Fibroblast of the aortic adventitia (primary cell): ENCODE results near the gene FRMD4B. TPM values are rescaled to one million over a fixed set of nuclear protein-coding genes. Genes with fewer than 3 reads are reported as not detected.

Experiments
- DNase-seq: peaks from one replicate; pipeline ENCODE4 v3.0.0-alpha.2; 2010; ENCODE audit warnings: low read depth
- H3K4me3 ChIP-seq: 2 replicates; pipeline ENCODE4 v1.5.1; 2011; ENCODE audit warnings: low read depth, mild to moderate bottlenecking, control low read depth, low read length, moderate library complexity
- CTCF ChIP-seq: IDR thresholded peaks from 2 replicates; pipeline ENCODE4 v1.5.1; 2011; ENCODE audit warnings: mild to moderate bottlenecking, low read length, control low read depth, inconsistent platforms; ENCODE audit not compliant: insufficient read depth
- total RNA-seq: library from RNA; depleted of rRNA; stranded (reverse); fragments of >200 nt; gene quantifications from 2 replicates; pipeline ENCODE4 v1.2.3, GENCODE V29; 2012; ENCODE audit warnings: low replicate concordance

The FRMD4B gene
- total RNA-seq, 1 donor, result 0.81 TPM

GRCh38 chr3:69252631-69253030 lies 133.3 kb downstream of the FRMD4B start:
- TF ChIP-seq CTCF, result no peak
- DNase-seq, result no peak

GRCh38 chr3:69252141-69252540 lies 133.7 kb downstream of the FRMD4B start:
- H3K4me3 ChIP-seq, result no peak overlapping the region
- no peak for TF ChIP-seq CTCF
- no peak for DNase-seq

More at GRCh38 chr3:69252631-69253030, 133.3 kb downstream of the FRMD4B start:
- no peak overlapping the region for H3K4me3 ChIP-seq

GRCh38 chr3:69251078-69251805 lies 134.6 kb downstream of the FRMD4B start:
- no peak for DNase-seq
- H3K4me3 ChIP-seq, result no peak overlapping the region
- no peak for TF ChIP-seq CTCF

GRCh38 chr3:69250014-69250413 lies 135.9 kb downstream of the FRMD4B start:
- TF ChIP-seq CTCF, result no peak
- no peak overlapping the region for H3K4me3 ChIP-seq
- peak; percentile 10 for DNase-seq

GRCh38 chr3:69249001-69249400 lies 136.9 kb downstream of the FRMD4B start:
- no peak overlapping the region for H3K4me3 ChIP-seq
- no peak for DNase-seq
- TF ChIP-seq CTCF, result no peak

GRCh38 chr3:69248436-69248835 lies 137.5 kb downstream of the FRMD4B start:
- H3K4me3 ChIP-seq, result no peak overlapping the region
- no peak for DNase-seq
- TF ChIP-seq CTCF, result no peak

- no peak overlapping the region for H3K4me3 ChIP-seq
- TF ChIP-seq CTCF, result no peak
- DNase-seq, result no peak
These were observed 139.3 kb downstream of the FRMD4B start for GRCh38 chr3:69246612-69247011.
